IPS-NIHi11 (cell line): ENCODE data around the gene DNAH10.

ENCODE experiments used
- DNase-seq: peaks from one replicate; pipeline ENCODE4 v3.0.0; 2012; ENCODE audit warnings: mixed read lengths, low spot score

The DNAH10 gene

DNA sequence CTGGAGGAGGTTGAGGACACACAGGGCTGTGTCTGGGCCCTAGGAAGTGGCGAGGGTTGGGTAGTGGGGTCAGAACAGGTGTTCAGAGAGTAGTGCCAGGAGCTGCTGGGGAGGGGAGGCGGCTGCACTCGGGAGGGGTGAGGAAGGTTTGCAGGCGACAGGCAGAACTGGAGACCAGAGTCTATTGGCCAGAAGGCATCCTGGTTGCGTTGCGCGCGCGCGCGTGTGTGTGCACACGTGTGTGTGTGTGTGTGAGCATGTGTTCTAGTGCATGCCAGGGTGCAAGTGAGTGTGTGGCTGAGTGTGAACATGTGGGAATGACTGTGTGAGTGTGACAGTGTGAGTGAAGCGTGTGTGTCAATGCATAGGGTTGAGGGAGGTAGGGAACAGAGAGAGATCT is 124.2 kb downstream of the DNAH10 start:
- no peak for DNase-seq

DNA sequence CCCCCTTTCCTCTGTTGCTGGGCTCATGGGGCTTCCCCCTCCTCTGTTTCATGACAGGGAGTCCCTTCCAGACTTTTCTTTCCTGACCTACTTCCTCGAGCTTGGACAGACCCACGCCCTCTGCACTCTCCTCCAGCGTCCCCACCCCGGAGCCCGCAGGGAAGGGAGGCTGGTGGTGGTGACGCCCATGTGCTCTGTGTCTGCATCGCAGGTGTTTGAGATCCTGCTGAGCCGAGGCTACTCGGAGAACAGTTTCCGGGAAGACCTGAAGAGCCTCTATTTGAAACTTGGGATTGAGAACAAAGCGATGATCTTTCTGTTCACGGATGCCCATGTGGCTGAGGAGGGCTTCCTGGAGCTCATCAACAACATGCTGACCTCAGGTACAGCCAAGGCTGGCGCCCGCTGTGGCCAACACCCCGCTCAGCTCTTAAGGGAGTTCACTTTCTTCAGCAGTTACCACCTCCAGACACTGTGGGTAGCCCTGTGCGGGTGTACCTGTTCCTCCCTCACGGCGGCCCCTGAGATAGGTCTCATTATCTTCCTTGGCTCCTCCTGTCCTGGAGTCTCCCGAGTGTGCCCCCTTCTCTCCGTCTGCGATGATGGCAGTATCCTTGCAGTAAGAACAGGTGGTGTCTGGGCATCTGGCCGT is 125.0 kb downstream of the DNAH10 start:
- peak; percentile 26 for DNase-seq

DNA sequence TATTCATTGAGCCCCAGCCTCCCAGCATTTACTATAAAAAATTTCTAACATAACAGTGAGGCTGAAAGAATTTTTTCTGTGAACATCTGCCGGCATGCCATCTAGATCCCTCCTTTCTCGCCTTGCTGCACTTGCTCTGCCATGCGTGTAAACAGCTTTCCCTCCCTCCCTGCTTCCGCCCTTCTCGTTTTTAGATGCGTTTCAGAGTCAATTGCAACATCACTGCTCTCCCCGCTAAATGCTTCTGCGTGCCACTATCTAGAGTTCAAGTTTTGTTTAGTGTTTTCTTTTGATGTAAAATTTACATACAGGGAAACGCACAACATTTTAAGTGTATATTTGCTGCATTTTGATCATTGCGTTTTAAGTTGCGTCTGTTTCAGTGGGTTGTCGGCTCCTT is 126.9 kb downstream of the DNAH10 start:
- no peak for DNase-seq

DNA sequence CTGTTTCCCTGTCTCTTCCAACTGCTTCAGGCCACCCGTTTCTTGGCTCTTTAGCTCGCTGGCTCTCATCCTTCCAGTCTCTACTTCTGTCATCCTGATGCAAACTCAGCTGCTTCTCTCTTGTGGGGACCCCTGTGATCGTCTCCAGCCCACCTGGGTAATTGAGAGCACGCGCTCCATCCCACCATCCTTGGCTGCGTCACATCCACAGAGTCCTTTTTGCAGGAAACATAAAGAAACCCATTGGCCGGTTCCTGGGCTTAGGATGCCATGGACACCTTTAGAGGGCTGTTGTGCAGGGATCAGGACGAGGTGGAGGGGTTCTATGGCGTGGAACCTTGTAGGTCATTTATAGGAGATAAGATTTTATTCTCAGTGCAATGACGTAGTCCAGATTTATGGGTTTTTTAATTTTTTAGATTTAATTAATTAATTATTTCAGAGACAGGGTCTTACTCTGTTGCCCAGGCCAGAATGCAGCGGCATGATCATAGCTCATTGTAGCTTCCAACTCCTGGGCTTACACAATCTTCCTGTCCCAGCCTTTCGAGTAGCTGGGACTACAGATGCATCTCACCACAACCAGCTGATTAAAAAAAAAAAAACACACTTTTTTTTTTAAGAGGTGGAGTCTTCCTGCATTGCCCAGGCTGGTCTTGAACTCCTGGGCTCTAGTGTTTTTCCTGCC is 127.9 kb downstream of the DNAH10 start:
- DNase-seq = no peak

DNA sequence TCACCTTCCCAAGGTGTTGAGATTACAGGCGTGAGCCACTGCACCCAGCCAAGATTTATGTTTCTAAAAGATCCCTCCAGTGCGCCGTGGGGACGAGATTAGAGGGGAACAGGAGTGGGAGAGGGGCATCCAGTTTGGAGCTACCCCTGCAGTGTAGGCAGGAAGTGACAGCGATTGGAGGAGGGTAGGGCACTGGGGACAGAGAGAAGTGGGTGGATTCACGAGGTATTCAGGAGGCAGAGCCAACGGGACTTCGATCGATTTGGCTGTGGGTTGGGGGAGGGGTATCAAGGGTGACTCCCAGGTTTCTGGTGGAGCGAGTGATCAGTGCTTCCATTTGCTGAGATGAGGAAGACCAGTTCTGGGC is 128.4 kb downstream of the DNAH10 start:
- DNase-seq = no peak

DNA sequence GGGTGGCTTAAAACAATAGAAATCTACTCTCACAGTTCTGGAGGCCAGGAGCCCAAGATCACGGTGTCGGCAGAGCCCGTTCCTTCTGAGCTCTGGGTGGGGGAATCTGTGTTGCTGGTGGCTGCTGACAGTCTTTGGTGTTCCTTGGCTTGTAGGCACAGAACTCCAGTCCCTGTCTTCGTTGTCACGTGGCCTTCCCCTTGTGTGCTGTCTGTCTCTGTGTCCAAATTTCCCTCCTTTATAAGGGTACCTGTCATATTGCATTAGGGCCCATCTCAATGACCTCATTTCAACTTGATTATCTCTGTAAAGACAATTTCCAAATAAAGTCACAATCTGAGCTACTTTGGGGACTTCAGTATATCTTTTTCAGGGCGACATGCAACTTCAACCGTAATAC is 128.9 kb downstream of the DNAH10 start:
- DNase-seq = no peak

DNA sequence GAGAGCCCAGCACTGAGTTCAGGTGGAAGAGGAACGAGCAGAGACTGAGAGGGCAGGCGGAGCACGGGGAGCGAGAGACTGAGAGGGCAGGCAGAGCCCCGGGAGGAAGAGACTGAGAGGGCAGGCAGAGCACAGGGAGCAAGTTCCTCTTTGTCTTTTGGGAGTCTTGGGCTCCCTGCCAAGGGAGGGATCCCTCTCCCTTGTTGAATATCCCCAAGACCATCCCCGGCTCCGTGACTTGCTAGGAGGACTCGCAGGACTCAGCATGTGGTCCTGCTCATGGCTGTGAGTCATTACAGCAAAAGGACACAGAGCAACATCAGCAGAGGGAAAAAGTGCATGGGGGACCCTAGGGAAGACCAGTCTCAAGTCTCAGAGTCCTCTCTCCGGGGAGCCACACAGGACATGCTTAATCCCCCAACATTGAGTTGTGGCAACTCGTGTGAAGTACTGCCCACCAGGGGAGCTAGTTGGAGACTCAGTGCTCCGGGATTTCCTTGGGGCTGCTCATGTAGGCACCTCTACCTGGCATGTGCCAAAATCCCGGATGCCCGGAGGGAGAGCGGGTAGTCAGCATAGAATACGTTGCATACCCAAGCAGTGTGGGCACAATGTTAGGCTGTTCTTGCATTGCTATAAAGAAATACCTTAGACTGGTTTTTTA is 129.5 kb downstream of the DNAH10 start:
- DNase-seq = no peak

DNA sequence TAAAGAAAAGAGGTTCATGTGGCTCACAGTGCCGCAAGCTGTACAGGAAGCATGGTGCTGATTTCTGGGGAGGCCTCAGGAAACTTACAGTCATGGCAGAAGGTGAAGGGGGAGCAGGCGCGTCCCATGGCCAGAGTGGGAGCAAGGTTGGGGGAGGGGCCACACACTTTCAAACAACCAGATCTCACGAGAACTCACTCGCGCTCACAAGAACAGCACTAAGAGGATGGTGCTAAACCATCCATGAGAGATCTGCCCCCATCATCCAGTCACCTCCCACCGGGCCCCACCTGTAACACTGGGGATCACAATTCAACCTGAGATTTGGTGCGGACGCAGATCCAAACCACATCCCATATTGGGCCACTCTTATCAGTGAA is 130.1 kb downstream of the DNAH10 start:
- DNase-seq = no peak

DNA sequence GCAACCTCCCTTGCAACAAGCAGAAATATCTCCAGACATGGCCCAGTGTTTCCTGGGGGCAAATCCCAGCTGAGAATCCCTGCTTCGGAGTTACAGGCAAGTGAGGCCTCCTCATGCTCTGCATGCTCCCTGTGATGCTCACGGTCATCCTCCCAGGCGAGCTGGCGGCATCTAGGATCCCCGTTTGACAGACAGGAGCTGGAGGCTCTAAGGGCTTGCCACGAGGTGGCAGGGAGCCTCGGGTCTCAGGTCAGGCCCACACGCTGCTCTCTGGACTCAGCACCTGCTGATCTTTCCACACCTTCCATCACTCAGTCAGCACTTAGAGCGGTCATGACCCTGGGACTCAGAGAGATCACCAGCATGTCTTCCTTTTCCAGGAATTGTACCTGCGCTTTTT is 130.8 kb downstream of the DNAH10 start:
- DNase-seq = no peak

DNA sequence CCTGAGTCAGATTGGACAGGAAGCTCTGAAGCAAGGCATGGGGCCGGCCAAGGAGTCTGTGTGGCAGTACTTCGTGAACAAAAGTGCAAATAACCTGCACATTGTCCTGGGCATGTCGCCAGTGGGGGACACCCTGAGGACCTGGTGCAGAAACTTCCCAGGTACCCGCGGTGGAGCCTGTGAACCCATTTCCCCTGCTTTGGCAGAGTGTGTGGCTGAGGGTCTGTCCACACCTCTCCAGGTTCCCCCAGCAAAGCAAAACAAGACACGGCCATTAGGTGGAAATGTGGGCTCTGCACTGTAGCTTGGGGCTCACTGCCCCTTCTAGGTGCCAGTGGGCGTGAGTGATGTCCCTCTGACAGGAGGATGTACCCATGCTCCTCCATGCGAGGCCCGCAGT is 131.2 kb downstream of the DNAH10 start:
- DNase-seq = no peak

DNA sequence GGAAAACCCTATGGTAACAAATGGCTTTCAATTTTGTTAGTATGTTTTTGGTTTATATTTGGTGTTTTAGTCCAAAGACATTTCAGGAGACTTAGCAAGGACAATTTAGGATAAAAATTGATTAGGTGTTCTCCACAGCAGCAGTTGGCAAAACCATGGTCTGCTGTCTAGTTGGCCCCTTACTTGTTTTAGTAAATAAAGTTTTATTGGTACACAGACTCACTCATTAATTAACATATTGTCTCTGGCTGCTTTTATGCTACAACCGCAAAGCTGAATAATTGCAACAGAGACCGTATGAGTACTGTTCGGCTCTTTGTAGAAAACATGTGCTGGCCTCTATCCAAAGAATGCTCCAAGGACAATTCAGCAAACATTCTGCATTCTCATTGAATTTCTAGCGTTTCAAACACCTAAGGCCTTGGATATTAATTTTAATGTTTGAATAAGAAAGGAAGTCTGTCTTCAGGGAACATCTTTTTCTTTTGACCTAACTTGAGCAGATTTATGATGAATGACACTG is 132.8 kb downstream of the DNAH10 start:
- DNase-seq = no peak

DNA sequence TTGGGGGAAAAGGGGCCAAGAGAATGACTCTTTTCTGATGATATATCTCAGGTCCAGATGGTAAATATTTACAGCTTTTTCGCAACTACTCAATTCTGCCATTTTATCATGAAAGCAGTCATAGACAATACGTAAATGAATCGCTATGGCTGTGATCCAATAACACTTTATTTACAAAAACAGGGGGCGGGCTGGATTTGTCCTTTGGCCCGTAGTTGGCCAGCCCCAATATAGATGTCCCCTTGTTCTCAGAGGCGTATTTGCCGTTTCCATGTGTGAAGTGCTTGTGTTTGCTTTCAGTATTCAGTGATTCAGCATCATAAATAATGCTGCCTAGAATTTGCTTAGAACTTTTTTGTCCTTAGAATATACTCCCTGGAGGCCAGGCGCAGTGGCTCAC is 133.3 kb downstream of the DNAH10 start:
- DNase-seq = no peak

DNA sequence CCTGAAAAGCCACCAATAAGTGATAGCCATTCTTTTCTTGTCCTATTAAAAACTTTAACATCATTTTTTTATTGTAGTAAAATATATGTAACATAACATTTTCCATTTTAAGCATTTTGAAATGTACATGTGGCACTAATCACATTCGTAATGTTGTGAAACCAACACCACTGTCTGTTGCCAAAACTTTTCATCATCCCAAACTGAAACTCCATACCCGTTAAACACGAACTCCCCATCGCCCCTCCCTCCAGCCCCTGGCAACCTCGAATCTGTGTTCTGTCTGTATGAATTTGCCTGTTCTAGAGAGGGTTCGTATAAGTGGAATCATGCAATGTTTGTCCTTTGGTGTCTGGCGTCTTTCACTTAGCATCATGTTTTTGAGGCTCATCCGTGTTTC is 134.7 kb downstream of the DNAH10 start:
- DNase-seq = no peak

DNA sequence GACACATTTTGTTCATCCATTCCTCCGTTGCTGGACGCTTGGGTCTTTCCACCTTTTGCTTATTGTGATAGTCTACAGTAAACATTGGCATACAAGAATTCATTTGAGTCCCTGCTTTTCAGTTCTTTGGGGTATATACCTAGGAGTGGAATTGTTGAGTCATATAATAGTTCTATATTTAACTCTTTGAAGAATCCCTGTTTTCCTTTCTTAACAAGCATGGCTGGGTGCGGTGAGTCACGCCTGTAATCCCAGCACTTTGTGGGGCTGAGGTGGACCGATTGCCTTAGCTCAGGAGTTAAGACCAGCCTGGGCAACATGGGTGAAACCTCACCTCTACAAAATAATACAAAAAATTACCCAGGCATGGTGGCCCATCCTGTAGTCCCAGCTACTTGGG is 135.1 kb downstream of the DNAH10 start:
- no peak for DNase-seq

DNA sequence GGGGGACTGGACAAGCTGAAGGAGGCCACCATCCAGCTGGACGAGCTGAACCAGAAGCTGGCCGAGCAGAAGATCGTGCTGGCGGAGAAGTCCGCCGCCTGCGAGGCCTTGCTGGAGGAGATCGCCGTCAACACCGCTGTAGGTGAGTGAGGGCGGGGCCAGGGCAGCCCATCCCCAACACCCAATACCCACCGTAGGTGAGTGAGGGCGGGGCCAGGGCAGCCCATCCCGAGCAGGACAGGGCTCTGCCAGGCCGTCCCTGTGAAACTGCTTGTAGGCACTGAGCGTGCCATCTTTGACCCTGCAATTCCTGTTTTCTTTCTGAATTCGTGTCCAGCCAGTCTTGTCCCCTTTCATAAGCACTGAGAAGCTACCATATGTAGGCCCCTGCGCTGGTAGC is 136.6 kb downstream of the DNAH10 start:
- no peak for DNase-seq

DNA sequence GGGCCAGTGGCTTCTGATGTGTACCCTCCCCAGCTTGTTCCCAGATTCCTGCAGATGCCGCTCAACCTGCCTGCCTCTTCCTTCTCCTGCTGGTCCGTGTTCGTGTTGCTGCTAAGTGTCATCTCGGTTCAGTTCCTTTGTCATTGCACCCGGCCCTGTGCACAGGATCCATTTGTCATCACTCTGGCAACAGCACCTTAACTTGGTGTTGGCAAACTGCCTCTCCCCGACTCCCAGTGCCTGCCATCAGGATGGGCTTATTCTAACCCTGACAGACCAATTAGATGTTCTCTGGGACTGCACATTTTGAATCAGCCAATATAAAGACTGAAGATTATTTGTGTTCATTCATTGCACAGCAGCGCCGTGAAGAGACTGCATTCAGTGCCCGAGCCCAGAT is 137.3 kb downstream of the DNAH10 start:
- no peak for DNase-seq

DNA sequence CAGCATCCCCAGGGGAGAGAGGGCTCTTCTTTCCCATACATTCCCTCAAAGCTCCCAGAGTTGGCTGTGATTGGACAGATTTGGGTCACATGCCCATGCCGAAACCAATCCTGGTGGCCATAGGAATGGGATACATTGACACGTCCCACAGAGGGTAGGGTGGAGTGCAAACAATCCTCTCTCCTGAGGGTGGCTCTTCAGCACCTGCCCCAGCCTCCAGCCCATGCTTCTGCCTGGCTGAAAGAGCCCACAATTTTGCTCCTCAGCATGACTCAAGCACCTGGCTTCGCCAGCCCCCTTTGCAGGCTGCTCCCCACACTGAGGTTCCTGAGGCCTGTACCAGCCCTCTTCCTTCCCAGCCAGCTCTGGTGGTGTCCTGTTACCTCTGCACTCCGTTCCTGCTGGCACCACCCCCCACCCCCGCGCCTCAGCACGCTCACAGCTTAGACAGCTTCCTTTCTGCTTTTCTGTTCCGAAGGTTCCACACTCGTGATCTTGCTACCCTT is 138.8 kb downstream of the DNAH10 start:
- peak; percentile 64 for DNase-seq

DNA sequence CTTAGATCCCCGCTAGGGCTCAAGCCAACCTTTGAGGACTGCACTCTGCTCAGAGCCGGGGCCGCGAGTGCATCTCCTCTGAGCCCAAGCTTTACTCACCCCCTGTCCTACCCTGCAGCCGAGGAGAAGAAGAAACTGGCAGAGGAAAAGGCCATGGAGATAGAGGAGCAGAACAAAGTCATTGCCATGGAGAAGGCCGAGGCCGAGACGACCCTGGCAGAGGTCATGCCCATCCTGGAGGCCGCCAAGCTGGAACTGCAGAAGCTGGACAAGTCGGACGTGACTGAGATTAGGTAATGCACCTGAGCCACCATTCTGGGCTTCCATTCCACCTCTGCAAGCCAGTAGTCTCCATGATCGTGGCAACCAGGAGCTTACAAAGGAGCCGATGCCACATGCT is 140.7 kb downstream of the DNAH10 start:
- DNase-seq = no peak

DNA sequence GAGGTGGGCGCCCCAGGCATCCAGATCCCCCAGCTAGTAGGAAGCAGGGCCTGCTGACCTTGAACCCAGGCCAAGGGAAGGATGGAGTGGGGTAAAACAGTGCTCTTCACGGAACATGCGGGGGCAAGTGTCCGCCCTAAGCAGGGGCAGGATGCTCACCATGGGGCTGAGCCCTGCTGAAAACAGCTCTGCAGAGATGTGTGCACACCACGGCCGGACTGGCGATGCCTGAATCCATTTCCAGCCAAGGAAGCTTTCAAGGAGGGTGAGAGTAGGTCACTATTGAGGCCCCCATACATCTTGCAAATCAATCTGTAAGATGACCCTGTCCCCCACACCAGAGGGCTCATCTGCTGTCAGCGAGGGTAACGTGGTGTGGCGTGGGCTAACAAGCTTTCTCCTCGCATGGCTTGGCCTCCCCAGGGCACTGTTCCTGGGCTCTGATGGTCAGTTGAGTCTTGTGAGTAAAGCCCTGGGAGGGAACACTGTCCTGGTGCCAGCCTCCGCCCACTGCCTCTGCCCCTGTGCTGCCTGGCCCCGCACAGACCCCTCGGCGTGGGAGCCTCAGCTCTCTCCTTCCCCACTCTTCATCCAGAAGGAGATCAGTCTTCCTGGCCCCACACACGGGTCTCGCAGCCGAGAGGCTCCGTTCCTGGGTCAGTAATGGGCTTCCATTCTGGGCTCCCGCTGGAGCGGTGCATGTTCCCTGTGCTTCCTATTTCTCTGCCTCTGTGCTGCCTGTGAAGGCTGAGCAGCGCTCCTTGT is 141.4 kb downstream of the DNAH10 start:
- no peak for DNase-seq

DNA sequence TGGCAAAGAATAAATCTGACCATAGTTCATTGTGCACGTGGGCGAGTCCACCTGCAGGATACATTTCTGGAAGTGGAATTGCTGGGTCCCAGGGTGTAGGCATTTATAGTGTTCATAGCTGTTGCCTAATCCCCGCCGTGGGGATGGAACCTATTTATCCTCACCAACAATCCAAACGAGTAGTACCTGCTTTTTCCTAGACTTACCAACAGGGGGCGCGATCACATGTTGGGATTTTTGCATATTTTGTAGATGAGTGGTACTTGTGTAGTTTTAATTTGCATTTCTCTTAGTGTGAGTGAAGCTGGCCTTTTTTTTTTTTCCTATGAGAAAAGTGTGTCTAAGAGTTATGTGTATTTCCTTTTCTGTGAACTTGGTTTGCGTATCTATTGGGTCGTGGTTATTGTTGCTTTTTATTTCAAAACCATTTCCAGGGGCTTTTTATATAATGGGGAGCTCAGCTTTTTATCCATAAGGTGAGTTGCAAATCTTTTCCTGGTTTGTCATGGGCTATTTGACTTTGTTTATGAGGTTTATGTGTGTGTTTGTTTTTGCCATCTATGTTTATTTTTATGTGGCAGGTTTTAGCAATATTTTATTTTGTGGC is 143.3 kb downstream of the DNAH10 start:
- peak; percentile 68 for DNase-seq

DNA sequence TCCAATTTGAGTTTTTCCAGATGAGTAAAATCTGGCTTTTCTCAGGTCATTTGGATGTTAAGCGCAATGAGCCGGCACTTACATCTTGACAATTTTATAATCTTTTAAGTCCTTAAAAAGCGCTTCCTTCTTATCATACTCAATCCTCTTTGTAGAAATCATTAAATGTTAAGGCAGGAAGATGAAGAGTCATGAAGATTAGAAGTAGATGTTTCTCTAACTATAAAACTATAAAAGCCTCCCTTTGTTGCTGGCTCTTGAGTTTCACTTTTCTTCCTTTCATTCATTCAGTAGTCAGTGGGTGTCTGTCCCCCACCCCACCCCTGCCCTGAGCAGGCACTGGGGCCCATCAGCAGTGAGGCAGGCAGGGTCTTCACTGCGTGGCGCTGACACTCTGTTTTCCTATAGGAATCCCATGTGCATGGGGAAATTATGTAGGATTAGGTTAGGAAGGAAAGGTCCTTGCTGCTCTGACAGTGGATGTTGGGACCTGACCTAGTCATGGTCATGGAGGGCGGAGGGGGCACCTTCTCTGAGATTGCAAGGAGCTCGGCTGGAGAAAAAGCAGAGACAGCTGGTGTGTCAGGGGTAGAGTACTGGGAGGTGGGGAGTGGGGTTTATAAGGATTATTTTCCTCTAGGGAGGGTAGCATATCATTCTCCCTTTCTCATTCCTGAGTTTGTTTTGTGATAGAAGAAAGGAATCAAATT is 144.8 kb downstream of the DNAH10 start:
- no peak for DNase-seq
